HepG2 (cell line): ENCODE results near the gene EPHB4.

Experiments used
- DPF2 ChIP-seq: sonication (generic); formaldehyde crosslinking; IDR thresholded peaks from 2 replicates; pipeline ENCODE4 v1.4.0; 2020; ENCODE audit warnings: mild to moderate bottlenecking, low read depth, missing genetic modification reagents, borderline replicate concordance
- E2F1 ChIP-seq: sonication (generic); formaldehyde crosslinking; IDR thresholded peaks from 2 replicates; pipeline ENCODE4 v1.5.0; 2020; ENCODE audit warnings: missing genetic modification reagents
- NFRKB ChIP-seq: fragments of 450-650 bp; IDR thresholded peaks from 2 replicates; pipeline ENCODE4 v1.6.1; 2017
- ZNF335 ChIP-seq: sonication (generic); formaldehyde crosslinking; IDR thresholded peaks from 2 replicates; pipeline ENCODE4 v1.4.0; 2020; ENCODE audit warnings: missing genetic modification reagents
- ZNF777 ChIP-seq: sonication (generic); formaldehyde crosslinking; IDR thresholded peaks from 2 replicates; pipeline ENCODE4 v1.4.0; 2020; ENCODE audit warnings: missing genetic modification reagents

- TF ChIP-seq ZNF335 (no peak), ZNF777 (CRISPR knock-in tag) (no peak), NFRKB (no peak), E2F1 (CRISPR knock-in tag) (no peak), DPF2 (CRISPR knock-in tag) (no peak)
Measured at GRCh38 chr7:100865938-100866728, 38.8 kb upstream of the EPHB4 start.
